Measurements from ENCODE around the gene PIP5K1B.

Gene PIP5K1B

GRCh38 chr9:69001921-69002320, 296.9 kb downstream of the PIP5K1B start:
- no peak for DNase-seq

- no peak for DNase-seq
Measured at GRCh38 chr9:69003051-69003450, 298.0 kb downstream of the PIP5K1B start.

- no peak for DNase-seq
Measured at GRCh38 chr9:69004836-69005235, 299.8 kb downstream of the PIP5K1B start.

GRCh38 chr9:69009708-69010107, 304.7 kb downstream of the PIP5K1B start:
- no peak for DNase-seq

- DNase-seq = no peak
Measured at GRCh38 chr9:69012696-69013381, 307.8 kb downstream of the PIP5K1B start.

GRCh38 chr9:69013382-69013727, 308.3 kb downstream of the PIP5K1B start:
- DNase-seq = no peak

- DNase-seq = no peak
Measured at GRCh38 chr9:69014013-69014412, 309.0 kb downstream of the PIP5K1B start, which contains the start of gene PRKACG. Gene PRKACG, minus strand, starts transcription at chr9:69014113. Its CDS starts 21 bp downstream, at chr9:69014092.

- peak; percentile 15 for DNase-seq
Measured at GRCh38 chr9:69016191-69017096, 311.4 kb downstream of the PIP5K1B start.

GRCh38 chr9:69018737-69019136, 313.7 kb downstream of the PIP5K1B start:
- peak; percentile 9 for DNase-seq

GRCh38 chr9:69019808-69020207, 314.8 kb downstream of the PIP5K1B start:
- peak; percentile 46 for DNase-seq

- DNase-seq = peak; percentile 28
Measured at GRCh38 chr9:69020301-69021145, 315.5 kb downstream of the PIP5K1B start.

GRCh38 chr9:69023650-69024049, 318.6 kb downstream of the PIP5K1B start:
- DNase-seq = peak; percentile 92

GRCh38 chr9:69027355-69028097, 322.5 kb downstream of the PIP5K1B start:
- DNase-seq = peak; percentile 79

- no peak for DNase-seq
Measured at GRCh38 chr9:69028754-69029153, 323.7 kb downstream of the PIP5K1B start.

- DNase-seq = no peak
Measured at GRCh38 chr9:69029535-69029934, 324.5 kb downstream of the PIP5K1B start.

GRCh38 chr9:69030851-69031645, 326.0 kb downstream of the PIP5K1B start:
- DNase-seq = no peak

GRCh38 chr9:69034071-69034470, 329.0 kb downstream of the PIP5K1B start:
- no peak for DNase-seq

- DNase-seq = peak; percentile 89
Measured at GRCh38 chr9:69035438-69036308, 330.6 kb downstream of the PIP5K1B start, which contains the start of gene FXN. Gene FXN, plus strand, starts transcription at chr9:69035752. Its CDS starts 31 bp downstream, at chr9:69035783.

- DNase-seq = no peak
Measured at GRCh38 chr9:69036309-69036708, 331.3 kb downstream of the PIP5K1B start.

- DNase-seq = no peak
Measured at GRCh38 chr9:69036799-69037198, 331.8 kb downstream of the PIP5K1B start.
